Renal pelvis (tissue), 4 donors: ENCODE measurements around the gene PLCH1. TPM values are rescaled to one million over a fixed set of nuclear protein-coding genes. Genes with fewer than 3 reads are reported as not detected.

Experiments
- DNase-seq: peaks from one replicate; pipeline ENCODE4 v3.0.0-alpha.2; 2013
- polyA plus RNA-seq, 3 donors: library from polyadenylated mRNA; unstranded; fragments of 120-200 nt; gene quantifications; one replicate each; pipeline ENCODE4 v1.2.1, GENCODE V29; 2013; ENCODE audit not compliant: insufficient read length in 3 of 3

Gene PLCH1
- polyA plus RNA-seq, 3 donors: 10.7 to 12.8 (median 12.0) TPM

GRCh38 chr3:155745795-155746550 lies 1.1 kb upstream of the PLCH1 start:
- no peak for DNase-seq

- DNase-seq: peak; percentile 84
Measured at GRCh38 chr3:155744010-155744625, 753 bp downstream of the PLCH1 start.

GRCh38 chr3:155743606-155744005 lies 1.3 kb downstream of the PLCH1 start:
- DNase-seq: no peak

- DNase-seq: no peak
Measured at GRCh38 chr3:155742349-155742965, 2.4 kb downstream of the PLCH1 start.

- no peak for DNase-seq
Measured at GRCh38 chr3:155741603-155742002, 3.3 kb downstream of the PLCH1 start.

GRCh38 chr3:155741101-155741500 lies 3.8 kb downstream of the PLCH1 start:
- DNase-seq: no peak

GRCh38 chr3:155739154-155739553 lies 5.7 kb downstream of the PLCH1 start:
- DNase-seq: no peak

GRCh38 chr3:155738580-155739076 lies 6.2 kb downstream of the PLCH1 start:
- DNase-seq: no peak

GRCh38 chr3:155737844-155738460 lies 6.9 kb downstream of the PLCH1 start:
- DNase-seq: peak; percentile 80

GRCh38 chr3:155736381-155736780 lies 8.5 kb downstream of the PLCH1 start:
- DNase-seq: no peak

GRCh38 chr3:155730843-155731242 lies 14.0 kb downstream of the PLCH1 start:
- DNase-seq: no peak

- DNase-seq: no peak
Measured at GRCh38 chr3:155727836-155728235, 17.0 kb downstream of the PLCH1 start.

- DNase-seq: no peak
Measured at GRCh38 chr3:155714295-155714718, 30.6 kb downstream of the PLCH1 start.

GRCh38 chr3:155712008-155712407 lies 32.9 kb downstream of the PLCH1 start:
- no peak for DNase-seq

- DNase-seq: peak; percentile 14
Measured at GRCh38 chr3:155704771-155705559, 39.9 kb downstream of the PLCH1 start.

- no peak for DNase-seq
Measured at GRCh38 chr3:155704061-155704460, 40.8 kb downstream of the PLCH1 start.

GRCh38 chr3:155702745-155703591 lies 41.9 kb downstream of the PLCH1 start:
- DNase-seq: no peak

- DNase-seq: peak; percentile 54
Measured at GRCh38 chr3:155701882-155702465, 42.9 kb downstream of the PLCH1 start.

- DNase-seq: no peak
Measured at GRCh38 chr3:155697542-155697941, 47.3 kb downstream of the PLCH1 start.

- DNase-seq: no peak
Measured at GRCh38 chr3:155690921-155691320, 54.0 kb downstream of the PLCH1 start.
